ENCODE data around the gene LGALS14.

LGALS14 gene

DNA sequence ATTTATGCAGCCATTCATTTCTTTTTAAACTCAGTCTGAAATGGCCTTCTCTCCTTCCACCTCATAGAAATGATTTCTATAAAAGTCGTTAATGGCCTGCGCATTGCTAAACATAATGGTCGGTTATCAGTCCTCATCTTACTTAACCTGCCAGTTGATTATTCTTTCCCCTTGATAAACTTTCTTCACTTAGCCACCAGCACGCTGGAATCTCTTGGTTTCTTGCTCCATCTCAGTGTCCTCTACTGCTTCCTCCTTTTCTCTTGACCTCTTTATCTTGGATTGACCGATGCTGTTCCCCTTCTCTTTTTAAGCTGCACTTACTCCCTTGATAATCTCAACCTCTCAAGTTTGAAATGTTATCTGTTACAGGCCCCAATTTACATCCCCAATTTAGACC is 45.7 kb downstream of the LGALS14 start:
- WGBS (ENCODE audit: extremely low coverage, insufficient coverage, low lambda C conversion rate) = no CpG with 5 or more reads among the region's 5 CpGs

DNA sequence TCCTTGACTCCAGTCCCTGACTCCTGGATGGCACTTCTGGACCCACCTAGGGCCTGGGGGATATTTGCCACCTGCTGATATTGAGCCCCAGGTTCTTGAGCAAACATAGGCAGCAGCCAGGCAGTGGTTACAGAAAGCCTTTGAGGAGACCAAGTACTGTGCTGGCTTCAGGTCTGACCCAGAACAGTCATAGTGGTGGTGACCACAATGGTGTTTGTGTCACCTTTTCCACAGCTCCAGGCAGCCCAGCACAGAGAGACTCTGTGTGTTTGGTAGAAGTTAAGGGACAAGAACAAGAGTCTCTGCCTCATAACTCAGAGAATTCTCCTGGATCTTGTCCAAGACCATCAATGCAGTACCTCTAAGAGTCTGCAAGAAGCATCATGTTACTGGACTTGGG is 48.1 kb downstream of the LGALS14 start:
- Histone ChIP-seq H2BK5ac (ENCODE audit: low read length) (no peak overlapping the region), H3K4me2 (ENCODE audit: low read length) (no peak overlapping the region), H3K79me1 (ENCODE audit: low read length) (no peaks in the 10 kb centered on the region), H3K18ac (ENCODE audit: low read length) (no peak overlapping the region), H3K36me3 (ENCODE audit: control insufficient read depth, insufficient read depth, low read length) (no peaks in the 10 kb centered on the region), H2AK5ac (ENCODE audit: low read length) (no peak overlapping the region), H3K27ac (ENCODE audit: low read depth, low read length) (no peak overlapping the region), H3K4ac (ENCODE audit: low read depth, low read length) (no peak overlapping the region), H3K4me3 (ENCODE audit: low read length) (no peak overlapping the region), H2BK15ac (replicated peaks; ENCODE audit: low read depth) (no peak overlapping the region), H3K9ac (ENCODE audit: low read length) (no peak overlapping the region), H3K23ac (ENCODE audit: low read length) (no peak overlapping the region), H3K27me3 (ENCODE audit: insufficient read depth, low read length, poor library complexity) (no peaks in the 10 kb centered on the region), H3K56ac (ENCODE audit: low read length) (no peak overlapping the region), H4K8ac (ENCODE audit: low read depth, low read length) (no peak overlapping the region), H3K79me2 (ENCODE audit: control insufficient read depth, insufficient read depth, low read length) (no peaks in the 10 kb centered on the region), H3K4me1 (ENCODE audit: control insufficient read depth, low read depth, low read length) (no peaks in the 10 kb centered on the region), H4K5ac (ENCODE audit: low read length) (no peak overlapping the region), H2BK120ac (ENCODE audit: low read depth, low read length) (no peak overlapping the region)
- DNase-seq = no peak

More for the DNA sequence above, 45.7 kb downstream of the LGALS14 start:
- no peak overlapping the region for H3K18ac ChIP-seq (ENCODE audit: low read length)
- no peak overlapping the region for H3K4me3 ChIP-seq (ENCODE audit: low read length)
- no peaks in the 10 kb centered on the region for H3K36me3 ChIP-seq (ENCODE audit: control insufficient read depth, insufficient read depth, low read length)
- H2BK5ac ChIP-seq (ENCODE audit: low read length) = no peak overlapping the region
- H3K9ac ChIP-seq (ENCODE audit: low read length) = no peak overlapping the region
- no peaks in the 10 kb centered on the region for H3K79me1 ChIP-seq (ENCODE audit: low read length)
- no peak overlapping the region for H3K4me2 ChIP-seq (ENCODE audit: low read length)
- no peak overlapping the region for H3K23ac ChIP-seq (ENCODE audit: low read length)
- DNase-seq = no peak
- H4K8ac ChIP-seq (ENCODE audit: low read depth, low read length) = no peak overlapping the region
- H4K5ac ChIP-seq (ENCODE audit: low read length) = no peak overlapping the region
- no peak overlapping the region for H3K56ac ChIP-seq (ENCODE audit: low read length)
- H3K27me3 ChIP-seq (ENCODE audit: insufficient read depth, low read length, poor library complexity) = no peaks in the 10 kb centered on the region
- H2AK5ac ChIP-seq (ENCODE audit: low read length) = no peak overlapping the region
- H3K27ac ChIP-seq (ENCODE audit: low read depth, low read length) = no peak overlapping the region
- no peak overlapping the region for H2BK120ac ChIP-seq (ENCODE audit: low read depth, low read length)
- H3K79me2 ChIP-seq (ENCODE audit: control insufficient read depth, insufficient read depth, low read length) = no peaks in the 10 kb centered on the region
- H3K4me1 ChIP-seq (ENCODE audit: control insufficient read depth, low read depth, low read length) = no peaks in the 10 kb centered on the region
- no peak overlapping the region for H2BK15ac ChIP-seq (replicated peaks; ENCODE audit: low read depth)
- no peak overlapping the region for H3K4ac ChIP-seq (ENCODE audit: low read depth, low read length)

DNA sequence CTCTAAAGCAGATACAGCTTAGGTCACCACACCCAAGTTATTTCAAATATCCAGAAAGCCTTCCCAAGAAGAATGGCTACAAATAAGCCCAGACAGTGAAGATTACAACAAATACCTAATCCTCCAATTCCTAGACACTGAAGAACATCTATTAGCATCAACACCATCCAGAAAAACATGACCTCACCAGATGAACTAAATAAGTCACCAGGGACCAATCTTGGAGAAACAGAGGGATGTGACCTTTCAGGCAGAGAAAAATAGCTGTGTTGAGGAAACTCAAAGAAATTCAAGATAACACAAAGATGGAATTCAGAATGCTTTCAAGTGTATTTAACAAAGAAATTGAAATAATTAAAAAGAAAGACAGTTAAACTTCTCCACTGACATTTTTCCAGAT is 48.5 kb downstream of the LGALS14 start:
- no peak for DNase-seq
- Histone ChIP-seq H3K79me1 (ENCODE audit: low read length) (no peaks in the 10 kb centered on the region), H3K23ac (ENCODE audit: low read length) (no peak overlapping the region), H3K4ac (ENCODE audit: low read depth, low read length) (no peak overlapping the region), H3K4me1 (ENCODE audit: control insufficient read depth, low read depth, low read length) (no peaks in the 10 kb centered on the region), H3K27ac (ENCODE audit: low read depth, low read length) (no peak overlapping the region), H4K8ac (ENCODE audit: low read depth, low read length) (no peak overlapping the region), H3K9ac (ENCODE audit: low read length) (no peak overlapping the region), H2AK5ac (ENCODE audit: low read length) (no peak overlapping the region), H4K5ac (ENCODE audit: low read length) (no peak overlapping the region), H2BK120ac (ENCODE audit: low read depth, low read length) (no peak overlapping the region), H2BK15ac (replicated peaks; ENCODE audit: low read depth) (no peak overlapping the region), H3K79me2 (ENCODE audit: control insufficient read depth, insufficient read depth, low read length) (no peaks in the 10 kb centered on the region), H3K18ac (ENCODE audit: low read length) (no peak overlapping the region), H3K36me3 (ENCODE audit: control insufficient read depth, insufficient read depth, low read length) (no peaks in the 10 kb centered on the region), H2BK5ac (ENCODE audit: low read length) (no peak overlapping the region), H3K4me3 (ENCODE audit: low read length) (no peak overlapping the region), H3K27me3 (ENCODE audit: insufficient read depth, low read length, poor library complexity) (no peaks in the 10 kb centered on the region), H3K4me2 (ENCODE audit: low read length) (no peak overlapping the region), H3K56ac (ENCODE audit: low read length) (no peak overlapping the region)

GRCh38 chr19:39754544-39754943 is 50.3 kb downstream of the LGALS14 start:
- H2BK5ac ChIP-seq (ENCODE audit: low read length) = no peak overlapping the region
- H2BK120ac ChIP-seq (ENCODE audit: low read depth, low read length) = no peak overlapping the region
- H3K27ac ChIP-seq (ENCODE audit: low read depth, low read length) = no peak overlapping the region
- no peak overlapping the region for H3K4me2 ChIP-seq (ENCODE audit: low read length)
- no peak overlapping the region for H3K56ac ChIP-seq (ENCODE audit: low read length)
- no peaks in the 10 kb centered on the region for H3K4me1 ChIP-seq (ENCODE audit: control insufficient read depth, low read depth, low read length)
- H4K5ac ChIP-seq (ENCODE audit: low read length) = no peak overlapping the region
- H3K18ac ChIP-seq (ENCODE audit: low read length) = no peak overlapping the region
- H3K4me3 ChIP-seq (ENCODE audit: low read length) = no peak overlapping the region
- H2BK15ac ChIP-seq (replicated peaks; ENCODE audit: low read depth) = no peak overlapping the region
- no peak overlapping the region for H3K23ac ChIP-seq (ENCODE audit: low read length)
- H3K9ac ChIP-seq (ENCODE audit: low read length) = no peak overlapping the region
- H3K4ac ChIP-seq (ENCODE audit: low read depth, low read length) = no peak overlapping the region
- no peak overlapping the region for H4K8ac ChIP-seq (ENCODE audit: low read depth, low read length)
- no peak for DNase-seq
- no peaks in the 10 kb centered on the region for H3K79me2 ChIP-seq (ENCODE audit: control insufficient read depth, insufficient read depth, low read length)
- no peak overlapping the region for H2AK5ac ChIP-seq (ENCODE audit: low read length)
- H3K79me1 ChIP-seq (ENCODE audit: low read length) = no peaks in the 10 kb centered on the region
- no peaks in the 10 kb centered on the region for H3K27me3 ChIP-seq (ENCODE audit: insufficient read depth, low read length, poor library complexity)
- WGBS (ENCODE audit: extremely low coverage, insufficient coverage, low lambda C conversion rate) = no CpG with 5 or more reads among the region's 2 CpGs
- no peaks in the 10 kb centered on the region for H3K36me3 ChIP-seq (ENCODE audit: control insufficient read depth, insufficient read depth, low read length)

DNA sequence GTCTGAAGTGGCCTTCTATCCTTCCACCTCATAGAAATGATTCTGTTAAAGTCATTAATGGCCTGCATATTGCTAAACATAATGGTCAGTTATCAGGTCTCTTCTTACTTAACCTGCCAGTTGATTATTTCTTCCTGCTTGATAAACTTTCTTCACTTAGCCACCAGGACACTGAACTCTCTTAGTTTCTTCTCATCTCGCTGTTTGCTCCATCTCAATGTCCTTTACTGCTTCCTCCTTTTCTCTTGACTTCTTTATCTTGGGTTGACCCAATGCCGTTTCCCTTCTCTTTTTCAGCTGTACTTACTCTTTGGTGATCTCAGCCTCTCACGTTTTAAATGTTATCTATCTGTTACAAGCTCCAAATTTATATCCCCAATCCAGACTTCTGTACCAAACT is 50.7 kb downstream of the LGALS14 start:
- no peak overlapping the region for H3K4me3 ChIP-seq (ENCODE audit: low read length)
- no CpG with 5 or more reads among the region's 3 CpGs for WGBS (ENCODE audit: extremely low coverage, insufficient coverage, low lambda C conversion rate)
- H3K18ac ChIP-seq (ENCODE audit: low read length) = no peak overlapping the region
- no peaks in the 10 kb centered on the region for H3K36me3 ChIP-seq (ENCODE audit: control insufficient read depth, insufficient read depth, low read length)
- H3K27ac ChIP-seq (ENCODE audit: low read depth, low read length) = no peak overlapping the region
- no peak overlapping the region for H3K4ac ChIP-seq (ENCODE audit: low read depth, low read length)
- H3K4me1 ChIP-seq (ENCODE audit: control insufficient read depth, low read depth, low read length) = no peaks in the 10 kb centered on the region
- no peaks in the 10 kb centered on the region for H3K27me3 ChIP-seq (ENCODE audit: insufficient read depth, low read length, poor library complexity)
- H3K23ac ChIP-seq (ENCODE audit: low read length) = no peak overlapping the region
- no peak overlapping the region for H2BK15ac ChIP-seq (replicated peaks; ENCODE audit: low read depth)
- no peak overlapping the region for H3K9ac ChIP-seq (ENCODE audit: low read length)
- no peak overlapping the region for H4K8ac ChIP-seq (ENCODE audit: low read depth, low read length)
- H2BK5ac ChIP-seq (ENCODE audit: low read length) = no peak overlapping the region
- no peaks in the 10 kb centered on the region for H3K79me1 ChIP-seq (ENCODE audit: low read length)
- no peak overlapping the region for H3K56ac ChIP-seq (ENCODE audit: low read length)
- no peak overlapping the region for H4K5ac ChIP-seq (ENCODE audit: low read length)
- H3K4me2 ChIP-seq (ENCODE audit: low read length) = no peak overlapping the region
- DNase-seq = no peak
- H2AK5ac ChIP-seq (ENCODE audit: low read length) = no peak overlapping the region
- no peak overlapping the region for H2BK120ac ChIP-seq (ENCODE audit: low read depth, low read length)
- no peaks in the 10 kb centered on the region for H3K79me2 ChIP-seq (ENCODE audit: control insufficient read depth, insufficient read depth, low read length)
